Medulla oblongata (tissue), 1 donor: ENCODE results near the gene KLC1.
"Not testable (repeated sequence)": the region's sequence is repeated elsewhere in the genome, so short reads cannot be mapped to it uniquely, and the experiment has no call there.

Source experiments
- DNase-seq: peaks from one replicate; pipeline ENCODE4 v3.0.0-alpha.2; 2015; ENCODE audit errors: extremely low spot score

Gene KLC1

GRCh38 chr14:103690332-103690731, 61.3 kb downstream of the KLC1 start:
- DNase-seq: no peak

GRCh38 chr14:103691655-103692054, 62.6 kb downstream of the KLC1 start:
- not testable (repeated sequence) for DNase-seq

DNA sequence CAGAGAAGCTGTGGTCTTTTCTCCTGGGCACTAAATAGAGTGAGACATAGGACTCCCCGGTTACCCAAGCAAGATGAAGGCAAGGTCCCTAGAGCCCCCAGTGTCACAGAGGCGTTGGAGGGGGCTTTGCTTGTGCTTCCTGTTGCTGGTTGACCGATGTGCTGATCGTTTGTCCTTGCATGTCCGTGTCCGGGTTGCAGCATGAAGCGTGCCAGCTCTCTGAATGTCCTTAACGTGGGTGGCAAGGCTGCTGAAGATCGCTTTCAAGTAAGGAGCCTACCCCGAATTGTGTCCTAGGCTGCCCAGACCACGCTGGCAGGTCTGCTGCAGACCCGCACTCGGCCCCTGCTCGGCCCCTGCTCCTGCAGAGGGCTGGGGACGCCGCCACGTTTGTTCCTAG, 63.1 kb downstream of the KLC1 start:
- DNase-seq: no peak

DNA sequence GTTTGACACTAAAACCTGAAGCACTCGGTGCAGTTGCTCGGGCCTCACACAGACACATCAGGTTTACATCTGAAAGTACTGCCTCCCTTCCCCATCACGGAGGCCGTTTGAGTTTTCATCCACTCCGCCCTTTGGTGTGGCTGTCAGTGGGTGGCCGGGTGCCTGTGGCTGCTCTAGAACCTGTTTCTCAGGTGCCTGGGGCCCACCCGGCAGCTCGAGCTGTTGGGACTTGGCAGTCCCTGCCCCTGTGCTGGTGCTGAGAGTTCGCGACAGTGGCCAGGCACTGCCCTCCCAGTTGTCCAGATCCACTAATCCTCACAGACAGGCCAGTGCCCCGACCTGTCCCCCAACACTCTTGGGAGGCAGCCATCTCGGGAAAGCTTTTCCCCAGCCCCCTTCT, 63.9 kb downstream of the KLC1 start:
- DNase-seq: no peak

GRCh38 chr14:103693515-103693914, 64.5 kb downstream of the KLC1 start:
- DNase-seq: no peak

GRCh38 chr14:103694572-103695026, 65.6 kb downstream of the KLC1 start:
- DNase-seq: no peak

DNA sequence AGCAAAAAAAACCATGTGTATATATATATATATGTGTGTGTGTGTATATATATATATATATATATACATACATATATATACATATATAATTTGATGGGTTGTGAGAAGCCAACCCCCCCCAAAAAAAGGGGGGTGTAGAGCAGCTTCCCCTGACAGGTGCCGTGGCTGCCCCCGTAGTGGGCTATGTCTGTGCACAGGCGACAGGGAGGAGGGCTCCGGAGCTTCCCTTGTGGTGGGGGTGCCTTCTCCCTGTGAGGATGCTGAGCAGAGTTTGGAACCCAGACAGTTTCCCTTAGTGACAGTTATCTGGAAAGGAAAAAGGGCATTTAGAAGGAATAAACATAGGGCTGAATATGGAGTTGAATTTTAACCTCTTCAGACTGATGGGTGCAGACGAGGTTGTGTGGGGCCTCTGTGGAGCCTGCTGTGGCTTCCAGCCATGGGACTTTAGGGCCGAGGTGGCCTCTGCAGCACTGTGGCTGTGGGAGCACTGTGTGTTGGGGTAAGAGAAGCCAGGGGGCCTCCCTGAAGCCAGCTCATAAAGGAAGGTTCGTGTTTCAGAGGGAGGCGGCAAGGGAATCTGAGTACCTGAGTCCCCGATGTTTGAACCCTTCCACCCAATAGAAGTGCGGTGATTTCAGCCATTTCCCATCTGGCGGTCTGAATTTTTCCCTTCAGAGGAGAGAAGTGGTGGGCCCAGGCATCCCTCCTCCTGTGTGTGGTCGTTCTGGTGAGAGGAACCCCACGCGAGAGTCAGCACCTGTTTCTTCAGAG, 66.5 kb downstream of the KLC1 start:
- no peak for DNase-seq

- no peak for DNase-seq
These were observed 67.0 kb downstream of the KLC1 start for GRCh38 chr14:103696070-103696402.

DNA sequence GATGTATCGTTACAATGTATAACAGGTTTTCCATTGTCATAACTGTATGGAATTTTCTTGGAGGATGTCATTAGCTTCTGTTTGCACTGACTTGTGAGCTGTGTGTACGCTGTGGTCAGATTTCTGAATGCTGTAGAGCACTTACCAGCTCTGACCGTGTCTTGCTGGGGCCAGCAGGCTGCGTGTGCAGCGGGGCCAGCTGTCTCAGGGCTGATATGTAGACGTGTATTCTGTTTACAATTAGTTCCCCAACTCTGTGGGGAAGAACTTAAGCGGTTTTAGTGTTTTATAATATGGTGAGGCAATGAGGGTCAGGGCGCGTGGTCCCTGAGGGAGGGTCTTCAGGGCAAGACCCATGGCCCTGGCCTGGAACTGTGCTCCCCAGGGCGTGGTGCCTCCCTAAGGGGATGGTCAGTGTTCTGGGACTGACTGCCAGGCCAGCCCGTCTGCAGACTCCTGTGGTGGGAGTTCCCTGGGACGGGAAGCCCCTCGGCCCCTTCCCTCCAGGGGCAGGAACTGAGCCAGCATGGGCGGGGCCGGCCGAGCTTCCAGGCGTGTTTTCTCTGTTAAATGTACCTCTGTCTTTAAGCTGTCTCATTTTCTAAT, 67.6 kb downstream of the KLC1 start:
- no peak for DNase-seq

- no peak for DNase-seq
These were observed 68.2 kb downstream of the KLC1 start for GRCh38 chr14:103697206-103697602.

DNA sequence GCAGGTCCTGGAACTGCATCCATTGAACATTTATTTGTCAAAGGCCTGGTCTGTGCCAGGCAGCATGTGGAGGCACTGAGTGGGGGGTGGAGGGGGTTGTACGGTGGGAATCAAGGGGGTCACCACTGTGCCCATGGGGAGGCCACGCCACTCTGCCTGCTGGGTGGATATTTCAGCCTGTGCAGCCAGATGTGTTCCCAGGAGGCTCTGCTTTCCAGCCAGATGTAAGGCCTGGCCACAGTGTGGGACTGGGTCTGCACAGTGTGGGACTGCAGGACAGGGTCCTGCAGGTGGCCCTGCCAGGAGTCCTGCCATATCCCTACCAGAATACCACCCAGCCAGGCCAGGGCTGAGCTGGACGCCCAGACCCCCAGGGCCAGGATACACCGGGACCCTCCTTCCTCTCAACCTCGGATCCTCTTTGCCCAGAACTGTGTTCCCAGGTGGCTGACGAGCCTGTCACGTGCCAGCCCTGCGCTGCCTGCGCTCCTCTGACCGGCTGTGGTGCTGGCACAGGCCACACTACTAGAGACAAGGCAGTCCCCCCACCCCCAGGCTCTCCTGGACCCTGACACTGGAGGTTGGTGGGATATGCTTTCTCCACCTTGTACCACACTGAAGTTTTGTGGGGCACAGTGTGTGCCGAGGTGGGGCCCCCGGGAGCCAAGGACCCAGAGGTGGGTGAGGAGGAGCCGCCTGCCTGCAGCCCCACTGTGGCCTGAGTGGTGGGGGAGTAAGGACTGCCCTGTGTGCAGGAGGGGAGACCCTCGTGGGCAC, 68.8 kb downstream of the KLC1 start:
- DNase-seq: no peak

- no peak for DNase-seq
These were observed 69.6 kb downstream of the KLC1 start for GRCh38 chr14:103698380-103699260.

- DNase-seq: no peak
These were observed 70.2 kb downstream of the KLC1 start for GRCh38 chr14:103699261-103699661.

GRCh38 chr14:103699901-103700752, 71.1 kb downstream of the KLC1 start:
- DNase-seq: peak; percentile 67

GRCh38 chr14:103700753-103701490, 71.9 kb downstream of the KLC1 start:
- DNase-seq: no peak

GRCh38 chr14:103702095-103702494, 73.1 kb downstream of the KLC1 start:
- DNase-seq: no peak

DNA sequence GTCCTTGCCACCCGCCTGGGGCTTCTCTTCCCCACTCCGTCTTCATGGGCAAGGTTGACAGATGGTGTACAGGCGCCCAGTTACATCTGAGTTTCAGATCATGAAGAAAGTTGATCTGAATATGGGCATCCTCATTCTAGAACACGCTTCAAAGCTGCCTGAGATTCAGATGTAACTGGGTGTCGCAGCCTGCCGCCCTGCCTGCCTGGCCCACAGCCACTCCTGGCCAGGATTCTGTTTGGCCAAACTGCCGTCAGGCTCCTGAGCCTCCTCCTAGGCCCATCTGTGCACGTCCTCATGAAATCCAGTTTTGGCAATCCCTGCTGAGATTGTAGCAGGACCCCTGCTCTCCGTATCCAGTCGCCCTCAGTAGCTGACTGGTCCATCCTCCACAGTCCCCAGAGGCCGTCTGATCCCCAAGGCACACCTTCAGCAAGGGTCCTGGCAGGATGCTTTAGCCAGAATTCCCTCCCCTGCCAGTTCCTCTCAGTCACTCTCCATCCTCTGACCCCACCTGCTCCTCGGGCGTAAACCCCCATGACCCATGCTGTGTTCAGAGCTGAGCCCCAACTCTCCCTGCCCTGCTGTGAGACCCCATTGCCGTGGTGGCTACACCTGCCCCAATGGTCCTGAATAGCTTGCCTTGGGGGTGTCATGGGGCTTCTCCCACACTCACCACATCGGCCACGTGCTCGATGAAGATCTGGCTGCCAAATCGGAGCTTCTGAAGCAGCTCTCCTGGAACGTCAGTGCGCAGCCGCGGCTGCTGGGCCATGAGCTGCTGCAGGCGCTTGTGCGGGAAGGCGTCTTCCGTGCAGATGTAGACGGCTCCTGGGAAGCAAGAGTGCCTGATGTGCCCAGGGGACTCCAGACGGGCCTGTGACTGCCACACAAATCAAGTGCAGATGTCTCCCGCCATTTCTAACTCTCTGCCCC, 73.8 kb downstream of the KLC1 start:
- DNase-seq: no peak

DNA sequence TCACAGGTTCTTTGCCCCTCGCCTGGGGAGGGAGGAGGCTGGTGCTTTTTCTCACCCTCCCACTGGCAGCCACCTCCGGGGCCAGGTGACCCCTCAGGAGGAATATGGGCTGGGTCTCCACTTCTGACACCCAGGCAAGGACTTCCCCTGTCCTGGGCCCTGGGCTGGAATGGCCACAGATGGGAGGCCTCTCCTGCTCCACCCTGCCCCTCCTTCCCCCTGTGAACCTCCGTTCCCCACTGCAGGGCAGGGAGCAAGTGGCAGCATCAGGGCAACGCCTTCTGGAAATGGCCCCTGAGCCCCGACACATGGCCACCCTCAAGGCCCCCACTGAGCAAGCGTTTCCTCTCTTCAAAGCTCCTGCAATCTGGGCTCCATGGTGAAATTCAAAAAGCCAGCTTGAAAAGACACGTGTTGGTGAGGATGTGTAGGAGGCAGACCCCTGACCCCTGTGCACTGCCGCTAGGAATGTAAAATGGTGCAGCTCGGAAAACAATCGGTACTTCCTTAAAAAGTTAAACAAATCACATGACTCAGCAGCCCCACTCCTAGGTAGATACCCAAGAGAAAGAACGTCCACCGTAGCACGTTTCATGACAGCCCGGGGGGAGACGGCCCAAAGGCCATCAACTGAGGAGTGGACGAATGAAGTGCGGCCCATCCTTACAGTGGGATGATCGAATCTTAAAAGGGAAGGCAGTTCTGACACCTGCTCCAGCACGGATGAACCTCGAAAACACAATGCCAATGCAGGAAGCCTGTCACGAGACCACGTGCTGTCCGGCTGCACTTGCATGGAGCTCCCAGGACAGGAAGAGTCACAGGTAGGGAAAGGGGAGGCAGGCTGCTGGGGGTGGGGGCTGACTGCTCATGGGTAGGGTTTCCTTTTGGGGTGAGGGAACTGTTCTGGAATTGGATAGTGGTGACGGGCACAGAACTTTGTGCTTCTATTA, 74.7 kb downstream of the KLC1 start:
- no peak for DNase-seq
